ENCODE data around the gene PAXX. TPM values are rescaled to one million over a fixed set of nuclear protein-coding genes. Genes with fewer than 3 reads are reported as not detected.
A peak's percentile ranks its signal among the peaks of the same experiment; 100 is the strongest.

The PAXX gene
- total RNA-seq, 6 donors from 2014 or later = 41.8 to 150 (median 52.8) TPM

GRCh38 chr9:137015540-137015930 lies 23.3 kb downstream of the PAXX start:
- DNase-seq (peak in 1 of 2 donors; percentile 76), ATAC-seq (ENCODE audit: low FRiP score in 2 of 2) (no peak)
- WGBS, 2 donors = 94 to 96% methylated on average over 12 to 22 of the region's 25 CpGs
- H3K4me3 ChIP-seq = no peak overlapping the region
- no peaks in the 10 kb centered on the region for H3K27me3 ChIP-seq
- H3K27ac ChIP-seq = no peak overlapping the region
- no peaks in the 10 kb centered on the region for H3K4me1 ChIP-seq
- H3K9me3 ChIP-seq = no peaks in the 10 kb centered on the region
- H3K36me3 ChIP-seq = peaks cover 0 to 66% (median 46%) of the 10 kb centered on the region in 4 donors
- no peak for TF ChIP-seq EP300 (IDR thresholded peaks at IDR 0.05)
- no peak for TF ChIP-seq POLR2A (IDR thresholded peaks at IDR 0.05)

- DNase-seq (peak in 1 of 2 donors; percentile 69), ATAC-seq (ENCODE audit: low FRiP score in 2 of 2) (no peak)
- TF ChIP-seq CTCF (IDR thresholded peaks at IDR 0.05) = no peak
- TF ChIP-seq POLR2AphosphoS5 (IDR thresholded peaks at IDR 0.05) = no peak
- TF ChIP-seq EP300 (IDR thresholded peaks at IDR 0.05) = no peak
- no peak for TF ChIP-seq POLR2A (IDR thresholded peaks at IDR 0.05)
- Histone ChIP-seq H3K4me1 (no peaks in the 10 kb centered on the region), H3K27ac (no peak overlapping the region), H3K4me3 (no peak overlapping the region), H3K36me3 (peaks cover 0 to 69% (median 46%) of the 10 kb centered on the region in 4 donors), H3K27me3 (no peaks in the 10 kb centered on the region), H3K9me3 (no peaks in the 10 kb centered on the region)
- WGBS, 2 donors = 90 to 96% methylated on average over 2 to 21 of the region's 21 CpGs
Observed at GRCh38 chr9:137015976-137016375, 23.8 kb downstream of the PAXX start.

- DNase-seq (peak in 1 of 2 donors; percentile 69), ATAC-seq (ENCODE audit: low FRiP score in 2 of 2) (no peak)
- Histone ChIP-seq H3K36me3 (peaks cover 0 to 67% (median 46%) of the 10 kb centered on the region in 4 donors), H3K27me3 (no peaks in the 10 kb centered on the region), H3K27ac (no peak overlapping the region), H3K4me3 (no peak overlapping the region), H3K9me3 (no peaks in the 10 kb centered on the region), H3K4me1 (no peaks in the 10 kb centered on the region)
- no peak for TF ChIP-seq POLR2AphosphoS5 (IDR thresholded peaks at IDR 0.05)
- no peak for TF ChIP-seq POLR2A (IDR thresholded peaks at IDR 0.05)
- no peak for TF ChIP-seq EP300 (IDR thresholded peaks at IDR 0.05)
- TF ChIP-seq CTCF (IDR thresholded peaks at IDR 0.05) = no peak
- 96 to 97% methylated on average over 5 to 16 of the region's 16 CpGs for whole genome bisulfite sequencing, 2 donors
Observed at GRCh38 chr9:137016436-137016835, 24.2 kb downstream of the PAXX start.

GRCh38 chr9:137017071-137017470 lies 24.8 kb downstream of the PAXX start:
- peaks cover 0 to 61% (median 44%) of the 10 kb centered on the region in 4 donors for H3K36me3 ChIP-seq

GRCh38 chr9:137017791-137018497 lies 25.7 kb downstream of the PAXX start:
- Histone ChIP-seq H3K4me1 (no peaks in the 10 kb centered on the region), H3K27me3 (no peaks in the 10 kb centered on the region), H3K4me3 (no peak overlapping the region), H3K9me3 (no peaks in the 10 kb centered on the region), H3K36me3 (peaks cover 0 to 53% (median 37%) of the 10 kb centered on the region in 4 donors), H3K27ac (no peak overlapping the region)
- WGBS, 2 donors = 95 to 96% methylated on average over 21 to 36 of the region's 45 CpGs
- ATAC-seq (ENCODE audit: low FRiP score in 2 of 2) = no peak
- DNase-seq = peak in 1 of 2 donors; percentile 61
- TF ChIP-seq POLR2A (IDR thresholded peaks at IDR 0.05) (no peak), EP300 (IDR thresholded peaks at IDR 0.05) (no peak), POLR2AphosphoS5 (IDR thresholded peaks at IDR 0.05) (no peak), CTCF (IDR thresholded peaks at IDR 0.05) (no peak)

More at GRCh38 chr9:137017071-137017470, 24.8 kb downstream of the PAXX start:
- H3K9me3 ChIP-seq = no peaks in the 10 kb centered on the region
- WGBS, 2 donors = 98 to 99% methylated on average over 26 to 28 of the region's 28 CpGs
- TF ChIP-seq POLR2A (IDR thresholded peaks at IDR 0.05) = no peak
- TF ChIP-seq EP300 (IDR thresholded peaks at IDR 0.05) = no peak
- no peak for TF ChIP-seq POLR2AphosphoS5 (IDR thresholded peaks at IDR 0.05)
- TF ChIP-seq CTCF (IDR thresholded peaks at IDR 0.05) = no peak
- peak in 1 of 2 donors; percentile 78 for DNase-seq
- H3K4me3 ChIP-seq = no peak overlapping the region
- H3K27me3 ChIP-seq = no peaks in the 10 kb centered on the region
- H3K4me1 ChIP-seq = no peaks in the 10 kb centered on the region
- ATAC-seq (ENCODE audit: low FRiP score in 2 of 2) = no peak
- no peak overlapping the region for H3K27ac ChIP-seq
